Activated naive CD8-positive, alpha-beta T cell treated with anti-CD3 and anti-CD28 coated beads, Interleukin-2, amount 50 U/mL, for 16 hours (primary cell): ENCODE data around the gene ZFHX3.

Experiments used
- DNase-seq: peaks from one replicate; pipeline ENCODE4 v3.0.0-alpha.2; 2020; ENCODE audit warnings: low read depth, low spot score

ZFHX3 gene

GRCh38 chr16:72974142-72974769 is 73.7 kb downstream of the ZFHX3 start:
- no peak for DNase-seq

GRCh38 chr16:72972878-72973571 is 74.9 kb downstream of the ZFHX3 start:
- no peak for DNase-seq

- no peak for DNase-seq
Observed at GRCh38 chr16:72971370-72971769, 76.6 kb downstream of the ZFHX3 start.

GRCh38 chr16:72970656-72971055 is 77.3 kb downstream of the ZFHX3 start:
- no peak for DNase-seq

GRCh38 chr16:72969812-72970211 is 78.1 kb downstream of the ZFHX3 start:
- no peak for DNase-seq

DNA sequence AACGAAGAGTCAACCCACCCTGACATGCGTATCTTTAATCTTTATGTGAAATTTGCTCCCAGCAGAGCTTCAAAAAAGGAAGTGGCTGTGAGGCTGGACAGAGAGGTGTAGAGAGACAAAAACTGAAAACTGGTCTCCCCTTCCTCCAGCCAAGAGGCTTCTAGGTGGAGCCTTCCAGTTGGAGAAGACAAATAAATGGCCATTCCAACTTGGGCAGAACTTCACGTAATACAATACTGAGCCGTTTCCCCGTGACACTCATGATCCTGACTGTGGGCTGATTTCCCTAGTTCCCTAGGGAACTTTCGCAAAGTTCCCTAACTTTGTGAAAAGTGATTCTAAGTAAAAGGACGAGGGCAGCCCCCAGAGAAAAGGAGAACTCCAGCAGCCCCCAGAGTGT is 78.8 kb downstream of the ZFHX3 start:
- no peak for DNase-seq

DNA sequence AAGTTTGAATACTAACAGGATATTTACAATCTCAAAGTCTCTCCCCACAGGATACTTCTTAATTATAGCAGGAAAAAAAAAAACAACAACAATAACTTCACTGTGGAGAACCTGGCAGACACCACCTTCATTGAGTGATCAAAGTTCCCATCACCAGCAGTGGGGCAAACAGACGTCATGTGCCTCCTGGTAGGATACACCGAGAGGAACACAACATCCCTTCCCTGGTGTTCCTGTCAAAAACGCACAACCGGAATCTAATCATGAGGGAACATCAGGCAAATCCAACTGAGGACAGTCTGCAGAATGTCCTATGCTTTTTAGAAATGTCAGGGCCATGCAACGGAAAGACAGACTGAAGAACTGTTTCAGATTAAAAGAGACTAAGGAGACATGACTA is 80.0 kb downstream of the ZFHX3 start:
- no peak for DNase-seq

- DNase-seq, result no peak
Observed at GRCh38 chr16:72963533-72964315, 84.2 kb downstream of the ZFHX3 start.

DNA sequence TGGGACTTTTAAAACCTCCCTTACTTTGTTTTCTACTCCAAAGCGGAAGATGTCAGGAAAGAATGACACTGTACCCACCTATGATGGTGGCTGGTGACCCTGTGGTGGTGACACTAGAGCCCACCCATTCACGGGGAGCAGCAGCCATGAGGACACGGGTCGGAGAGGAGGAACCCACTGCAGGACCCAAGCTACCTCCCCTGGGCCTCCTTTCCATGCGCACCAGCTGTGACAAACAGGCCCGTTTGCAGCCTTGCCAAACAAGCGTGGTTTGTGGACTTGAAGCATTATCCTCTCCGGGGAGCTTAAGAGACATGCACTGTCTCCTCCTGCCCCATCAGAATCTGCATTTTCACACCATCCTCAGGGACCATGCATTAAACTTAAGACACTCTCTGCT is 85.6 kb downstream of the ZFHX3 start:
- DNase-seq, result no peak

DNA sequence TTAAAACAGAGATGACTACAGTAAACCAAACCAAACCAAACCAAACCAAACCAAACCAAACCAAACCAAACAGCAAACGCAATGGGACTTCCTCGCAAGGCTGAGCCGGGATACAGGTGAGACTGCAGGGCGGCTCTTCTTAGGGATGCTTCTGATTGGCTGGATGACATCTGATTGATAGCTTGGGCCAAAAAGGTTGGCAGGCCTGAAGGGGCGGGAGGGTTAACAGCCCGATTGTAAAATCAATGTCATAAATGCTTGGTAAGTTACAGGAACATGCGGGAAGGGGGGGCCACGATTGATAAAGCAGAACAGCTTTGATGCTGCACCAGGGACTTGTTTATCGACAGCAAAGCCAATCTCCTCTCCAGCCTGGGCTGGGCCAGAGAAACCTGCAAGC is 86.1 kb downstream of the ZFHX3 start:
- DNase-seq, result no peak

GRCh38 chr16:72961115-72961832 is 86.7 kb downstream of the ZFHX3 start:
- DNase-seq, result no peak

DNA sequence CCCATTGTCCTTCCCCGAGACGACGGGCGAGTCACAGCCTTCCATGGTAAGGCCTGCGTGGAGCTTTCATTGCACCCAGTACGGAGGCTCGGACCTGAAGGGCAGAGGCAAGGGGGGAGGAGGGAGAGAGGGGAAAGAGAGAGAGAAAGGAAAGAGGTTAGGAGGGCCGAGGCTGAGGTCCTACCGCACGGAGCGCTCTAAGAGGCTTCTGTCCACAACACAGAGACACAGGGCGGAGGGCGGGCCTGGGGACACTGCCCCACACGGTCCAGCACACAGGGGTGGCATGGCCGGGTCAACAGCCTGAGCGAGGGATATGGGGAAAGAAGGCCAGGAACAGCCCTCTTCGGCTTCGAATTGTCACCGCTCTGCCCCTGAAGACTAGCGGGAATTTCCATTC is 87.8 kb downstream of the ZFHX3 start:
- DNase-seq, result no peak

DNA sequence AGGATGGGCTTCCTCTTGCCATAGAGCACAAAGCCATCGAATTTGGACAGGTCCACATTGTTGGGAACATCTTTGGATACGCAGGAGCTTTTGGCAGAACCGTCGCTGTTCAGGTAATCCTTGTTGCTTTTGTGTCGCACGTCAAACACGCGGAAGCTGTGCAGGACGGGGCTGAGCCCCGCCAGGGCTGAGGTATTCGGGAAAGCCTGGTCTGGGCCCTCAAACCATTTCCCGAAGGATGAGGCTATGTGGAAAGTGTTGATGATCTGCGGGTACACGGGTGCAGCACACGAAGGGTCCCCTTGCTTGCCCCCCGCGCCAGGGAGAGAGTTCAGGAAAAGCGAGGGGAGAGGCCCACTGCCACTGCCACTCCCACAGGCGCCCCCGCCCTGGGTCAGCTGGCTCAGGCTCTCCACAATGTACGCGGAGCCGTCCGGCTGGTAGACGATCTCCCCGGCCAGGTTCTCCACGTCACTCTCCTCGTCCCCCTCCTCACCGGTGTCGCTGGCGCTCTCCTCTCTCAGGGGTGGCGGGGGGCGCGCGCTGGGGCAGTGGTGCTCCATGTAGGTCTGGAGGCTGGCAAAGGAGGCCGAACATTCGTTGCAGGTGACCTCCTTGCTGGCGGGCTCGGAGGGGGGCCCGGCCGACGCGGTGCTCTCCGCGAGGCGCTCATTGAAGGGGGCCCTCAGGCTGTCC is 88.5 kb downstream of the ZFHX3 start:
- no peak for DNase-seq

- no peak for DNase-seq
Observed at GRCh38 chr16:72958522-72959076, 89.3 kb downstream of the ZFHX3 start.

DNA sequence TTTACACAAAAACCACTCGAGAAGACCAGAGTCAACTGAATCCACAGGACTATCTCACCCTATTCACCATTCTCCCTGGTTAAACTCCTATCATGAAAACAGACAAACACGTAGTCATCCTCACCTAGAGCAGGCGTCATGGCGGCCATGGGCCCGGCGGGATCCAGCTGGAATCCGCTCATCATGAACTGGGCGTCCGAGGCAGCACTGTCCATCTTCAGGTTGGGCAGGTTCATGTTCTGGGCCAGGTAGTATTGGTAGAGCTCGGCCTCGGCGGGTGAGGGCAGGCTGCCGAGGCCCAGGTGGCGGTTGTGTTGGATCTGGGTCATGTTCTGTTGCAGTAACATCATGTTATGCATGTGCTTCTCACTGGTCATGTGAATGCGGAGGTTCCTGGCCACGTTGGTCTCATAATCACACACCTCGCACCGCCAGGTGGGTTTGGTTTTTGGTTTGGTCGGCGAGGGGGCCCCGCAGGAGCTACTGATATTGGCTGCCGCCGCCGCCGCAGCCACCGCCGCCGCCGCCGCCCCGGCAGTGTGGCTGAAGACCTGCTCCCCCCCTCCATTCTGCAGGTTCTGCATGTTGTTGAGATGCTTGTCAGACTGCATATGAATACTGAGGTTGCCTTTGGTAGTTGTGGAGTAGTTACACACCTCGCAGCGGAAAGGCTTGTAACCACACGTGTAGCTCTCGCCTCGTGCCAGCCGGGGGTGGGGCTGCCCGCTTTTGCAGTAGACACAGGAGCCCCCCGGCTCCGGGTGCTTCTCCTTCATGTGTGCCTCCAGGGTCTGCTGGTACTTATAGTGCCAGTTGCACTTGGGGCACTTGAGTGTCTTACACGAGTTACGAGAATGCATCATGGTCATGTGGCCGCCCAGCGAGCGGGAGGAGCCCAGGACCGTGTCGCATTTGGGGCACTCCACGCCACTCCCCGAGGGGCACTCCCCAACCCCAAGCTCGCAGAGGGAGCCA is 90.3 kb downstream of the ZFHX3 start:
- no peak for DNase-seq

- no peak for DNase-seq
Observed at GRCh38 chr16:72956124-72957064, 91.5 kb downstream of the ZFHX3 start.

DNA sequence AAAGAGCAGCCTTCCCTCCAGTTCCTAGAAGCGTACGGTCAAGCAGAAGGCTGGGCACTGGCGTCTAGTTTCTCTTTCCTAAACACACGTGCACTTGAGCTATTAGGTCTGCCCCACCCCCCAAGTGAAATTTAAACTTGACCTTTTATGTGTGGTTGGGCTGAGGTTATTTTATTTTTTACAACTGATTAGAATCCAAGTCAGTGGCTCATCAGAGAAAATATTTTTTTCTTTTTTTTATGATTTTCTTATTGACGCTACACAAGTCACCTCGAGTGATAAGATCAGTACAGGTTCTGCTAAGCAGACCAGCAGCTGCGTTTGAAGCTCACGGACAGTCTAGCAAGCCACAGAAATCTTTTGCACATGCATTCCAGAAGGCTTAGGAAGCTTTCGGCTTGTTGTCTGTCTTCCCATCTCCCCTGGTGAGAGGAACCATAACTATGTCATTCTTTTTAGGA is 95.1 kb downstream of the ZFHX3 start:
- no peak for DNase-seq

GRCh38 chr16:72952404-72952803 is 95.5 kb downstream of the ZFHX3 start:
- no peak for DNase-seq

DNA sequence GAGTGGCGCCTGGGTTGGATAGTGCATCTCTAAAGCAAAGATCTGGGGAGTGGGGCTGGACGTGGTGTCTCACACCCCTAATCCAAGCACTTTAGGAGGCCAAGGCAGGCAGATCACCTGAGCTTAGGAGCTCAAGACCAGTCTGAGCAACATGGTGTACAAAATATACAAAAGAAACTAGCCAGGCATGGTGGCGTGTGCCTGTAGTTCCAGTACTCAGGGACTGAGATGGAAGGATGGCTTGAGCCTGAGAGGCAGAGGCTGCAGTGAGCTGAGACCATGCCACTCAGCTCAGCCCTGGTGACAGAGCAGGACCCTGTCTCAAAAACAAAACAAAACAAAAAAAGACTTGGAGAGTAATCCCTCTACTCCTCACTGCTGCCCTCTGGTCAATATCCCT is 96.0 kb downstream of the ZFHX3 start:
- DNase-seq, result no peak
